ENCODE data around the gene SLC35E4.

DNA sequence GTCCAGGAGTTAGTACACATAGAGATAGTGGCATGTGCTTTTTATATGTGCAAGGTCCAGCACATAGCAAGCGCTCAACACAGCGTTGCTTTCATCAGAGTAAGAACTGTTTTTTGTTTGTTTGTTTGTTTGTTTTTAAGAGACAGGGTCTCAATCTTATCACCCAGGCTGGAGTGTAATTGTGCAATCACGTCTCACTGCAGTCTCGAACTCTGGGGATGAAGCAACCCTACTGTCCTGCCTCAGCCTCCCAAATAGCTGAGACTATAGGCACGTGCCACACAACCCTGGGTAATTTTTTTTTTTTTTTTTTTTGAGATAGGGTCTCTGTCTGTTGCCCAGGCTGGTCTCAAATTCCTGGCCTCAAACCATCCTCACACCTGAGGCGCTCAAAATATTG lies 17.8 kb upstream of the SLC35E4 start:
- TF ChIP-seq GATA3 (IDR thresholded peaks at IDR 0.05; ENCODE audit: low read depth, low read length) (no peak), GATA2 (IDR thresholded peaks at IDR 0.05; ENCODE audit: low read depth, low read length) (no peak)

Data from SH-SY5Y (cell line).